ENCODE results near the gene NOXO1. TPM values are rescaled to one million over a fixed set of nuclear protein-coding genes. Genes with fewer than 3 reads are reported as not detected.

Gene NOXO1
- total RNA-seq, 1 experiment from 2014 or later, result 3.4 TPM

- ChIA-PET POLR2A (ENCODE audit: unreplicated experiment) (no interaction called here), CTCF (no interaction called here)
- TF ChIP-seq, protein P1, sequence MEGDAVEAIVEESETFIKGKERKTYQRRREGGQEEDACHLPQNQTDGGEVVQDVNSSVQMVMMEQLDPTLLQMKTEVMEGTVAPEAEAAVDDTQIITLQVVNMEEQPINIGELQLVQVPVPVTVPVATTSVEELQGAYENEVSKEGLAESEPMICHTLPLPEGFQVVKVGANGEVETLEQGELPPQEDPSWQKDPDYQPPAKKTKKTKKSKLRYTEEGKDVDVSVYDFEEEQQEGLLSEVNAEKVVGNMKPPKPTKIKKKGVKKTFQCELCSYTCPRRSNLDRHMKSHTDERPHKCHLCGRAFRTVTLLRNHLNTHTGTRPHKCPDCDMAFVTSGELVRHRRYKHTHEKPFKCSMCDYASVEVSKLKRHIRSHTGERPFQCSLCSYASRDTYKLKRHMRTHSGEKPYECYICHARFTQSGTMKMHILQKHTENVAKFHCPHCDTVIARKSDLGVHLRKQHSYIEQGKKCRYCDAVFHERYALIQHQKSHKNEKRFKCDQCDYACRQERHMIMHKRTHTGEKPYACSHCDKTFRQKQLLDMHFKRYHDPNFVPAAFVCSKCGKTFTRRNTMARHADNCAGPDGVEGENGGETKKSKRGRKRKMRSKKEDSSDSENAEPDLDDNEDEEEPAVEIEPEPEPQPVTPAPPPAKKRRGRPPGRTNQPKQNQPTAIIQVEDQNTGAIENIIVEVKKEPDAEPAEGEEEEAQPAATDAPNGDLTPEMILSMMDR (conservative IDR thresholded peaks at IDR 0.05; ENCODE audit: low read depth, low read length), result no peak
- TF ChIP-seq EZH2 (IDR thresholded peaks at IDR 0.05; ENCODE audit: low read length, unreplicated experiment) (no peak), EZH2phosphoT487 (IDR thresholded peaks at IDR 0.05; ENCODE audit: borderline replicate concordance, low read length) (no peak)
- H2AFZ ChIP-seq (ENCODE audit: low read length), result no peak overlapping the region
- ATAC-seq, result no peak
- H3K4me2 ChIP-seq (ENCODE audit: low read length), result no peak overlapping the region
- H4K20me1 ChIP-seq (ENCODE audit: low read length), result peaks cover 21% of the 10 kb centered on the region
- no peak overlapping the region for H3K9ac ChIP-seq (ENCODE audit: low read length)
- peaks cover 6% of the 10 kb centered on the region; the same call in 1 of the 2 replicates for H3K36me3 ChIP-seq (ENCODE audit: low read depth, low read length)
- DNase-seq, result no peak
- no peaks in the 10 kb centered on the region for H3K9me2 ChIP-seq (replicated peaks; ENCODE audit: low read length)
- intact Hi-C loops (cut with micrococcal nuclease), result no loop called here
- H3F3A ChIP-seq (ENCODE audit: low read length, unreplicated experiment), result no peaks in the 10 kb centered on the region
- H3K27ac ChIP-seq (ENCODE audit: low read length), result no peak overlapping the region
- 0 out of 2 replicates have a peak, but pooled peaks cover 2% of the 10 kb centered on the region for H3K4me1 ChIP-seq (ENCODE audit: insufficient read depth, low read length)
- H3K9me3 ChIP-seq (ENCODE audit: low read length), result no peaks in the 10 kb centered on the region
- peaks cover 36% of the 10 kb centered on the region for H3K79me2 ChIP-seq (ENCODE audit: low read length)
- H3K27me3 ChIP-seq (ENCODE audit: low read length), result no peaks in the 10 kb centered on the region
- BruUV-seq (replicated peaks), result no TSS peak
- no peak overlapping the region for H3K4me3 ChIP-seq (ENCODE audit: low read length)
These were observed 20.4 kb upstream of the NOXO1 start for GRCh38 chr16:2001456-2002355.

- peaks cover 15% of the 10 kb centered on the region; the same call in 1 of the 2 replicates for H4K20me1 ChIP-seq (ENCODE audit: low read length)
- no peaks in the 10 kb centered on the region for H3K9me2 ChIP-seq (replicated peaks; ENCODE audit: low read length)
- intact Hi-C loops (cut with micrococcal nuclease), result no loop called here
- no peaks in the 10 kb centered on the region for H3K27me3 ChIP-seq (ENCODE audit: low read length)
- ChIA-PET CTCF (no interaction called here), POLR2A (ENCODE audit: unreplicated experiment) (no interaction called here)
- no peak overlapping the region for H3K9ac ChIP-seq (ENCODE audit: low read length)
- peaks cover 4% of the 10 kb centered on the region; the same call in 1 of the 2 replicates for H3K36me3 ChIP-seq (ENCODE audit: low read depth, low read length)
- no peak overlapping the region for H3K4me3 ChIP-seq (ENCODE audit: low read length)
- peaks cover 30% of the 10 kb centered on the region for H3K79me2 ChIP-seq (ENCODE audit: low read length)
- no peaks in the 10 kb centered on the region for H3K9me3 ChIP-seq (ENCODE audit: low read length)
- no peak for TF ChIP-seq EZH2 (IDR thresholded peaks at IDR 0.05; ENCODE audit: low read length, unreplicated experiment)
- TF ChIP-seq, protein P1 (conservative IDR thresholded peaks at IDR 0.05; ENCODE audit: low read depth, low read length), result no peak
- TF ChIP-seq EZH2phosphoT487 (IDR thresholded peaks at IDR 0.05; ENCODE audit: borderline replicate concordance, low read length), result no peak
- DNase-seq, result no peak
- H2AFZ ChIP-seq (ENCODE audit: low read length), result no peak overlapping the region
- no peak for ATAC-seq
- no peaks in the 10 kb centered on the region for H3F3A ChIP-seq (ENCODE audit: low read length, unreplicated experiment)
- H3K27ac ChIP-seq (ENCODE audit: low read length), result no peak overlapping the region
- 0 out of 2 replicates have a peak, but pooled peaks cover 2% of the 10 kb centered on the region for H3K4me1 ChIP-seq (ENCODE audit: insufficient read depth, low read length)
- no TSS peak for BruUV-seq (replicated peaks)
- H3K4me2 ChIP-seq (ENCODE audit: low read length), result no peak overlapping the region
These were observed 19.8 kb upstream of the NOXO1 start for GRCh38 chr16:2001035-2001434.

Data from PC-3 (cell line).